C1 segment of cervical spinal cord (tissue), 14 donors: ENCODE results near the gene FAM162A.

ENCODE experiments used
- DNase-seq, 14 donors: peaks; one replicate each; lab custom pipeline; 2025; lab: John Stamatoyannopoulos, UW

FAM162A gene

DNA sequence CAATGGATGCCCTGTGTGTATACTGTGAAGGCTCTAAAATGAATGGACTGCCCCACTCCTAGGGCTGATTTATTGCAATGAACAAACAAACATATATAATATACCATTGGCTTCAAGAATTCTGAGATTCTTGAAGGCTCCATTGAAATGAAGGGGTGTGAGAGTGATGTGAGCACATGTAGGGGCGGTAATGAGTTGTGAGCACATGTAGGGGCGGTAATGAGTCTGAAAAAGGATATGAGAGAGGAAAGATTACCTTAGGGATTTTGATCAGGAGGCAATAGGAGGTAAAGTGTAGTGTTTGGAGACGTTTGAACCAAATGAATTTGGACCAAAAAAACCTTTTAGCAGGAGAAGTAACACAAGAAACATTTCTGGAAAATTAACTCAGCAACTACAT, 3.7 kb downstream of the FAM162A start:
- DNase-seq: no peak

DNA sequence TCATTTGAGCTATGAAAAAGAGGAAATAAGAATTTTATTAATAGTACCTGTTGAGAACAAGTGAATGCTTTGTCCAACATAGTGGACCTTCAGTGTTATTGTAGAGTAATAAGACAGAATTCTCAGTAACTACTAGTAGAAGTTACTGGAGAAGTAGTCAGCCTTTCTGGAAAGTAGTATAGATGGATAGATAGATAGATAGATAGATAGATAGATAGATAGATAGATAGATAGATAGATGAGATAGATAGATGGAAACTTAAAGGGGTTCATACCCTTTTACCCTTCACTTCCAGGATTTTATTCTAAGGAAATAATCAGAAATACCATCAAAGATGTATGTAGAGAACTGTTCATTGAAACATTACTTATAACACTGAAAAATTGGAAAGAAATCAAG, 5.2 kb downstream of the FAM162A start:
- no peak for DNase-seq

DNA sequence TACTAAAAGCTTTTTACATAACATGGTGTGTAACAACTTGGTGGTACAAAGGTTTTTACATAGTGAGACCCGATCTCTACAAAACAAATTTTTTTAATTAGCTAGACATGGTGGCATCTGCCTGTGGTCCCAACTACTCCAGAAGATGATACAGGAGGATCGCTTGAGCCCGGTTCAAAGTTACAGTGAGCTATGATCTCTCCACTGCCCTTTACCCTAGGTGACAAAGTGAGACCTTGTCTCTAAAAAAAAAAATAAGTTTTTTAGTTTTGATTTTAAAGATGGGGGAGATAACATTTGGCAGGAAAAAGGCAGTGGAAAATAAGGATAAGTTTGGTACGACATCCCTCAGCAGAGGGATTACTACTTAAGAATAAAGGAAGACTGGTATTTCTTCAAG, 5.9 kb downstream of the FAM162A start:
- no peak for DNase-seq

DNA sequence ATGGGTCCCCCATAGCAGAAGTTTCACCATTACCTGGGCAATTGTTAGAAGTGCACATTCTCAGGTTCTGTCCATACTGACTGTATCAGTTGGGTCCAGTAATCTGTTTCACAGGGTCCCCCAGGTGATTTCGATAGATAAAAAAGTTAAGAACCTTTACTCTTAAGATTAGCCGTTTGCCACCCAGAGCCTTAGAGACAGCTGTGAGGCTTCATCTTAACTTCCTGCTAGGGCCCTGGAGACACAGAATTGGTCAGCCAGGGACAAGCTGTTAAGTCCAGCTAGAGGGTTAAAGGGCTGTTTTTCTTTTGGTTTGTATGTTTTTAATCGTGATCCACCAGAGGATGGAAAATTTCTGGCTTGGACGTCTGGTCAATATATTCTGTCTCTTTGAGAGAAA, 6.7 kb downstream of the FAM162A start:
- DNase-seq: no peak

DNA sequence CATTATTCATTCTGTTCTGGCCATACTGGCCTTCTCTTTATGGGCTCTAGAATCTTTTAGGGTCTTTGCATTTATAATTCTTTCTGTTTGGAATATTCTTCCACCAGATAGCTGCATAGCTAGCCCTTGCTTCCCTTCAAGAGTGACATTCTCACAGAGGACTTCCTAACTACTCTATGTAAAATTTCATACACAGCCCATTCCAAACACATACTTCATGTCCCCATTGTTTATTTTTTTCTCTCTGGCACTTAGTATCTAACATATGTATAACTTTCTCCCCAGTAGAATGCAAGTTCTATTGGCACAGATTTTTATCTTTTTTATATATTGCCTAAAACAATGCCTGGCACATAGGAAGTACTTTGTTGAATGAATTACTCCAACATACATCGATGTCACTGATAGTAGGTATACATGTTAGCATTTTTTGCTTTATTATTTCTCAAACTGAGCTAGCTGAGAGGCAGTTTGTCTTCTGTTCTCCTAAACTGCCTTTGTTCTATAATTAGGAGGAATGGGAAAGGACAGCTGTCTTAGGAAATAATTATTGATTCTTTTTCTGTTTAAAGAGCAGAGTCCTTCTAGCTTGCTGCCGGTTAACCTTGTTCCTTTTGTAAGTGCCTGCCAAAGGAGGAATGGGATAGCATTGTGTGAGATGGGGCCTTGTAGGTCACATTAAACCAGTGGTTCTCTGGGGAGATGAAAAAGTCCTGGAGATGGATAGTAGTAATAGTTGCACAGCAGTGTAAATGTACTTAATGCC, 7.9 kb downstream of the FAM162A start:
- DNase-seq: no peak

DNA sequence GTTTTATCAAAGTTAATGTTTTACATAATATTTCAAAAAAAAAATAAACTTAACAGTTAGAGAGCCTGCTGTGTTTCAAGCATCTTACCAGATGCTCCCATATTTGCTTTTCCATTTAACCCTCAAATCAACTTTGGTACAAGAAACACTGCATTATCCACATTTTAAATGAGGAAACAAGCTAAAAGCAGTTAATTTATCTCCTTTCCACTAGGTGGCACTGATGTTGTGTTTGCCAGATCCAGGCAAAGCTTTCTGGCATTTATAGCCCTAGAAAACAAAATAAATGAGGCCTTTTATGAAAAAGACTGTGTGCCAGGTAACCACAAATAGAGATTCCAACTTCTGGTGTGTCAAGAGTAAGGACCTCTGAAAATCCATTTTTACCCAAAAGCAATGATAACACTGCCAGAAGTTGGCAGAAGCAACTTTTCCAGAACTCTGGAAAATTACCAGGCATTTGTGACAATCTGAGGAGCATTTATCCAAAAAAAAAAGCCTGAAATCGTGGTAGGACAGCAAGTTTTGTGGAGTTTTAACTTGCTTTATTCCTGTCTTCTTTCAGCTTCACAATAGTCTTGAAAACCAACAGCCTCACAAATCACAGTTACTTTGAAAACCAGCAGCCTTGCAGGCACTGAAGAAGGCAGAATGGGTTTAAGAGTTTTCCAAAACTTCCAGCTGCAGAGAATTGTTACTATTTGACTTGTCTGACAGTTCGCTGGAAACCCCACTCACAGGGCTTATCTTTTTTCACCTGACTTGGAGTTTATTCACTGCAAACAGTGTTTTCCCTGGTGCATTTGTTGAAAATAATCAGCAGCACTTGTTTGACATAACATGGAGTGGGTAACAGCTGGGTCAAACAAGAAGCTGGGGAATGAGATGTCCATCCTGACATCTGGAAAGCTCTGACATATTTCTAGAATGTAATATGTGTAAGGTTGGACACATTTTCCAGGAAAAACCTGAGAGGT, 9.2 kb downstream of the FAM162A start:
- peak in 1 of 14 donors; percentile 12 for DNase-seq

DNA sequence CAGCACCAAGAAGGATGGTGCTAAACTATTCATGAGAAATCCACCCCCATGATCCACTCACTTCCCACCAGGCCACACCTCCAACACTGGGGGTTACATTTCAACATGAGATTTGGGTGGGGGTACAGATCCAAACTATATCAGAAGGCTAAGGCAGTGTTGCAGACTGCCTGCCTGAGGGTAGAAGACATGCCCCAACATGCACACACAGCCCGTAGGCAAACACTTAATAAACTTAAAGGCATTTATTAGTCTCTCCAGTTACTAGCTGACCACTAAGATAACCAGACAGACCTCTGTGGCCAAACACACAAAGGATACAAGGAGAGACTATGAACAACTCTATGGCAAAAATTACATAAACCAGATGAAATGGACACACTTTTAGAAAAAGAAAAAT, 10.2 kb downstream of the FAM162A start:
- no peak for DNase-seq

DNA sequence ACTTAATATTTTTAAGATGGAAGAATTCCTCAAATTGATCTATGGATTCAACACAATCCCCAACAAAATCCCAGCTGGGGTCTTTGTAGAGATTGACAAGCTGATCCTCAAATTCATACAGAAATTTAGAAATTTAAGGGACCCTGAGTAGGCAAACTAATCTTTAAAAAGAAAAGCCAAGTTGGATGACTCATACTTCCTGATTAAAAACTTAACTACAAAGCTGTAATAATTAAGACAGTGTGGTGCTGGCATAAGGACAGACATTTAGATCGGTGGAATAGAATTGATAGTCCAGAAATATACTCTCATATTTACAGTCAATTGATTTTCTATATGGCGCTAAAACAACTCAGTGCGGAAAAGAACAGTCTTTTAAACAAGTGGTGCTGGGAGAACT, 11.6 kb downstream of the FAM162A start:
- DNase-seq: no peak

DNA sequence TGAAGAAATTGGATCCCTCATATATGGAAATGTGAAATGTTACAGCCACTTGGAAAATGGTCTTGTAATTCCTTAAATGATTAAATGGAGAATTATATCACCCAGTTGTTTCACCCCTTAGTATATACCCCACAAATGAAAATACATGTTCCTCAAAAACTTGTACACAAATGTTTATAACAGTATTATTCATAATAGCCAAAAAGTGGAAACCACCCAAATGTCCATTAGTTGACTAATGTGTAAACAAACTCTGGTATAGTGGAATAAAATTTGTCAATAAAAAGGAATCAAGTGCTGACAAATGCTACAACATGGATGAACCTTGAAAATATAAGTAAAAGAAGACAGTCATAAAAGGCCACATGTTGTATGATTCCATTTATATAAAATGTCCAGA, 12.5 kb downstream of the FAM162A start:
- DNase-seq: no peak

DNA sequence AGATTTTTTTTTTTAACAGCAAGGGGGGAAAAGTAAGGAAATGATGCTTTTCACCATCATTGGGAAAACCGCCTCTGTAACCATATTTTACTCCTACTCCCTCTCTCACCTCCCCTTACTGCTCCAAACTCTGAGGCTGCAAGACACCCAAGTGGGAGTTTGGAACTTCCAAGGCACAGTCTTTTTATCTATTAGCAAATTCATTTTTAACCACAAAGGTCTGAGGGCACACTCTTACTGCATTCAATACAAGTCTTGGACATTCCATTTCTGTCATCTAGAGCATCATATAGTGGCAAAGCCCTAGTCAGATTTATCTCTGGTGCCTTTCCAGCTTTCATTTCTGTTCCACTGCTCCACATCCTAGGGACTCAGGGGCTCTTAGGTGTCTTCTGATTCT, 13.2 kb downstream of the FAM162A start:
- no peak for DNase-seq

DNA sequence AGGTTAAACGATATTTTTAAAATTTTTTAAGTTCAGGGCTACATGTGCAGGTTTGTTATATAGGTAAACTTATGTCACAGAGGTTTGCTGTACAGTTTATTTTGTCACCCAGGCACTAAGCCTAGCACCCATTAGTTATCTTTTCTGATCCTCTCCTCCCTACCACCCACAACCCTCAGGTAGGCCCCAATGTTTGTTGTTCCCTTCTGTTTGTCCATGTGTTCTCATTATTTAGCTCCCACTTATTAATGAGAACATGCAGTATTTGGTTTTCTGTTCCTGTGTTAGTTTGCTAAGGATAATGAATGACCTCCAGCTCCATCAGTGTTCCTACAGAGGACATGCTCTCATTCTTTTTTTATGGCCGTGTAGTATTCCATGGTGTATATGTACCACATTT, 14.9 kb downstream of the FAM162A start:
- DNase-seq: no peak

DNA sequence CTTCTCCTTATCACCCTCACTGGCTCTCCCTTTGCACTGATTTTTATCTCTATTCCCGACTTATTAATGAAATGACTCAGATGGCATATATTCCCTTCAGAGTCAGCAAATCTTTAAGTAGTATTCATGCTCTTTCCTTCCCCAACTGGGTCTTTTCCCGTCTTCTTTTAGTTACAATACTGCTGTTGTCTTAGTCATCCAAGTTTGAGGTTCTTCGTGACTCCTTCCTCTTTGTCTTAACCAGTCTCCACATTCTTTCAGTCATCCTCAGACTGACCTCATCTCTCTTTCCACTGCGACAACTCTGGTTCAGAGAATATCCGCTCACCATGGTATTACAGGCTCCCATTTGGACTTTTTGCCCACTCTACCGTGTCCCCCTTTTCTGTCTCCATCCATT, 19.5 kb downstream of the FAM162A start:
- DNase-seq: no peak

DNA sequence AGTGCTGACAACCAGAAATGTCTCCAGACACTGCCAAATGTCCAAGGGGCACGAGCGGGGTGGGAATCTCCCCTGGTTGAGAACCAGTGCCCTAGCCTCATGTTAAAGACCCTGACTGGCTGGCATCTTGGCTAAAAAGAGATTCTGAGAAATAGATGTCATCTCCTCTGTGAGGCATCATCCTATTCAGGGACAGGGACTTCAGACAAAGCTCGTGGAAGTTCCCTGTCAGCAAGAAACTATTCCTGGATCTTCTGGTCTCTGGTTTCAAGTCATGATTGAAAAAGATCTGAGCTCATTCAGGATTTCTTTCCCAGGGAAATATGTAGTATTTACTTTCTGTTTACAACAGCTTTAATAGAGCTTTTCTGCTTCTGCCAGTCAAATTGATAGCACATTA, 21.0 kb downstream of the FAM162A start:
- DNase-seq: no peak

DNA sequence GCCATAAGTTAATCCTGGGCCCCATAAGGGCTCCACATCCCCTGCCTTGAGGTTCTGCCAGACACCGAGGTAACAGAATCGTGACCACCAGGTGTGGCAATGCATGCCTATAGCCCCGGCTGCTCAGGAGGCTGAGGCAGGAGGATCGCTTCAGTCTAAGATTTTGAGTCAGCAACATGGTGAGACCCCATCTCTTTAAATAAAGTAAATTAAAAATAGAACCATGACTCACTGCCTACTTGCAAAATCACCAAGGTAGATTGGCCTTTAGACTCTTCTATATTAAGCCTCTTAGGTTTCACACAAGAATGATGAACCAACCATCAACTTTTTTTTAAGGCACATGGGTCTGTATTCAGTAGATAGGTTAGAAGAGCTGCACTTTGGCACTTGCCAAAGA, 22.2 kb downstream of the FAM162A start:
- no peak for DNase-seq

DNA sequence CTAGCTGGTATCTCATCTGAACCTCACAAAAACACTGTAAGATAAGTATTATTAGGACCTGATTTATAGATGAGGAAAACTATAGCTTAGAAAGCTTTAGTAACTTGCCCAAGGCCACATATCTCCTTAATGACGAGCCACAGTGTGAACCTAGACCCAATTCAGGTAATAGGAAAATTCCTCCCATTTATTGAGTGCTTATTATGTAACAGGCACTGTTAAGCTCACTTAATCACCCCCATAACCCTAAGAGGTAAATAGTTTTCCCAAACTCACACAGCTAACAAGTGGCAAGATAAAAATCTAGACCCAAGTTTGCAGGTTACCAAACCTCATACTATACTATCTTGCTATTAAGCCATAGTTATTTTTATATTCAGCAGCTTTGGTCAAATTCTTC, 24.0 kb downstream of the FAM162A start:
- no peak for DNase-seq

DNA sequence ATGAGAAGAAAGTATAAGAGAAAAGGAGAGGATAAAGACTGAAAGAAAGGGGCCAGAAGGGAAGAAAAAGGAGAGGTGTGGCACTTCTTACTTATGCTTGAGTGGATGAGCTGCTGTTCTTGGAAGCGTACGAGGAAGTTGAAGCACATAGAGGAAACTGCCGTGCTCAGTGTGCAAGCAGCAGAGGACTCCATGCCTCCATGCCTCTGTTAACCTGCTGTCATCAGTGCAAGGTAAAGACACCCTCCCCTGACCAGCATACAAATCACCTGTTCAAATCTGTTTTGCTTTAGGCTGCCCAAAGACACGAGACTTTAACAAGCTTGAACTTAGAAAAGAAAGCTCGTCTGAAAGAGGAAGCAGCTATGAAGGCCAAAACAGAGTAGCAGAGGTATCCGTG, 25.5 kb downstream of the FAM162A start:
- no peak for DNase-seq

DNA sequence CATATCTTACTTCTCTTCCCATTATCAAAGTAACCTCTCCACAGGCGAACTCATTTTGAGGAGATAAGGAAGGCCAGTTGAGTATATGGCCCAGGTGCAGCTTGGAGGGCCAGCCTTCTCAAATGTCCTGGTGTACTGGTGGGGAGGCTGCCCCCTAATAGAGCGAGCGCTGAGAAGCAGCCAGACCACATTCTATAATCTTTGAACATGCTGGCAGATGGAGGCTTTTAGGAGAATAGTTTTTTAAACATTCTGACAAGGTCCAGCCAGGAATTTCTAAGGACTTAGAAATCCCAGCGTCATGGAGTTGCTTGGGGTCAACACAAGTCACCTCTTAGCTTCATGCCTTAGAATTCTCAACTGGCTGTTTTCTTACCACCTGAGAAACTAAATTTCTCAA, 26.1 kb downstream of the FAM162A start:
- no peak for DNase-seq

DNA sequence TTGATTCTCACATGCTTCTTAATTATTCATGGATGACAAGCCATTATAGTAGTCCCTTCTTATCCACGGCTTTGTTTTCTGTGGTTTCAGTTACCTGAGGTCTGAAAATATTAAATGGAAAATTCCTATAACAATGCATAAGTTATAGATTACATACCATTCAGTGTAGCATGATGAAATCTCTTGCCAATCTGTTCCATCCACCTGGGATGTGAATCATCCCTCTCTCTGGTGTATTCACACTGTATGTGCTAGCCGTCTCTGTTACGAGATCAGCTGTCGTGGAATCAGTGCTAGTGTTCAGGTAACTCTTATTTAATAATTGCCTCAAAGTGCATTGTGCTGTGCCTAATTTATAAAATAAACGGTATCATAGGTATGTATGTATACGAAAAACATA, 26.7 kb downstream of the FAM162A start:
- no peak for DNase-seq

DNA sequence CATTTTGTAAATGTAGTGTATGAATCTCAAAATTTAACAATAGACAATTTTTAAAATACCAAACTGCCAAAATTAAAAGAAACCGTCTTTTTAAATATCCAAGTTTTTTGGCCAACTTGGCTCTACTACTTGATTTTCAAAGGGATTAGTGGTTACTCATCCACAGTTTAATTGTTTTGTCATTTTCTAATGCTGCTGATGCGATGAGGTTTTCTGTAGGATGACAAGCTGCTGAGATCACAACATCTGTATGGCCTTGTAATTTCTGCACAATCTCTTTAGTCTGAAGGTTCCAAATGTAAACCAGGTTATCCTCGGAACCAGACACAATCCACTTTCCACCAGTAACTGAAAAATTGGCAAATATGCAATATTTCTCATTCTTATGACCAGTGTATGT, 30.4 kb downstream of the FAM162A start:
- no peak for DNase-seq

DNA sequence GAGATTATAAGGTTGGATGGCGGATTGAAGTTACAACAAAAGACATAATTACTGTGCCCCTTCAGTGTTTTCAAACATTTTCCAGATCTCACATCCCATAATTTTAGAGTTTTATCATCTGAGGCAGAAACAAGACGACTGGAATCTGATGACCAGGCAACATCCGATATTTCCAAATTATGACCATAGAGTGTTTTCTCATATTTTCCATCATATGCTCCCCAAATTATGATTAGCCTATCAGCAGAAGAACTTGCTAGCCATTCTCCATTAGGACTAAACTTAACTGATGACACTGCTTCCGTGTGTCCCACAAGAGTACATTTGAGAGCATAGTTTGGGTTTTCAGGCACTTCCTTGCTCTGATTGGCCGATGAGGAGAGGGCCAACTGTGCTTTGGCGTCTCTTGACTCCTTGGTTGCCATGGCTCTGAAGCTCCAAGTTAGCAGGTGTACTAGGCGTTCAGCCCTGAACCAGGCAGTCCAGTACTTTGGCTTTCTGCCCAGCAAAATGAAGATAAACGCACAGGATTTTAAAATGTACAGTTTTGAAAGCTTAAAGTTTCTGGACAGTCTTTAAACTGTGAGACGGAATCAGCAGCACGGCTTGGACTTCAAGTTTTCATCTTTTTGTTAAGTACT, 31.2 kb downstream of the FAM162A start:
- no peak for DNase-seq

DNA sequence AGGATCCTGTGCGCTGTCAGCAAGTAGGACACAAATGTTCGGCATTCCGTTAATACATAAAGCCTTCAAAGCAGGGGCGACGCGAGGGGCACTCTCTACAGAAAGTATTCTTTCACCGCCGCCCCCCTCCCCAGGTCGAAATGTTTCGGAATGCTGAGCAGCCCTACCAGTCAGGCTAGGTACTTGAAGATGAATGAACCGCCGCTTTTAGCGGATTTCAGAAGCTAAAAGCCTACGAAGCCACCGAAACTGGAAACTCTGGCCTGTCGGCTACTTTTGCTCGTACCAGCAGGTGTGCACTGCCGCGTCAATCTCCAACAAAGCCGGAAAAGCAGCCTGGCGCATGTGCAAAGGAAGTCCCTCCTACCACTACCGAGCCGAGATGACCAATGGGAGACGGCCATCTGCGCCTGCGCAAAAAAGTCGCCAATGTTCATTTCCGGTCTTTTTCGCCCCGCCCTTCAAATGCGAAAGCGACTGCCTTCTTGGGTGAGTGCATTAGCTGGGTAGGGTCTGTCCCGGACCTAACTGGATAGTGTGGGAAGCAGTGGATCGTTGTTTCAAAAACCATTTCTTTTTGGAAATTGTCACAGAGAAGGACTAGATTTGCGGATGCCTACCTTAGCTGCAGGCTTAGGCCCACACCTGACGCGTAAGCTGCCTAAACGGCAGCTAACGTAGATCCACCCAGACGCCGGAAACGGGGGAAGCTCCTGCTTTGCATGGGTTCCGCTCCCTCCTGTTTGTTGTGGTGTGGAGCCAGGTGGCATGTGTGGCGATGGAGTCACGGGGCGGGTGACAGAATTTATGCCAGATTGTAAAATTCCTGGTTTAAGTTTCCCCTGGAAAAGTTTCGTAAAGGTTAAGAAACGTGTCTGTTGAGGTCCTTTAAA, 32.0 kb downstream of the FAM162A start, which contains the start of gene WDR5B:
Gene WDR5B, minus strand, starts transcription at position 301 of the 893 bp plus-strand sequence. CDS start 534 bp downstream, outside the sequence.
- no peak for DNase-seq
